NB4 (cell line): Measurements from ENCODE around the gene MTHFD2L.

Experiments used
- DNase-seq: peaks from one replicate; pipeline ENCODE4 v3.0.0; 2010; ENCODE audit warnings: low read depth
- H3K4me3 ChIP-seq: one replicate; pipeline ENCODE4 v1.5.1; 2011; ENCODE audit warnings: mild to moderate bottlenecking, low read depth, low read length, moderate library complexity
- MYC ChIP-seq: IDR thresholded peaks from 2 replicates; pipeline ENCODE4 v1.6.1; 2011; ENCODE audit warnings: low read depth, low read length
- POLR2A ChIP-seq: IDR thresholded peaks from 2 replicates; pipeline ENCODE4 v1.6.1; 2011; ENCODE audit warnings: mild to moderate bottlenecking; ENCODE audit not compliant: insufficient read length; ENCODE audit errors: extremely low read depth
- TF ChIP-seq, protein P1 (sequence below): IDR thresholded peaks from 2 replicates; pipeline ENCODE4 v1.6.1; 2011; ENCODE audit warnings: low read depth, low read length
- TF ChIP-seq, protein P2 (sequence below): IDR thresholded peaks from one replicate; pipeline ENCODE4 v1.5.1; 2012; ENCODE audit warnings: low read depth, low read length

Gene MTHFD2L

DNA sequence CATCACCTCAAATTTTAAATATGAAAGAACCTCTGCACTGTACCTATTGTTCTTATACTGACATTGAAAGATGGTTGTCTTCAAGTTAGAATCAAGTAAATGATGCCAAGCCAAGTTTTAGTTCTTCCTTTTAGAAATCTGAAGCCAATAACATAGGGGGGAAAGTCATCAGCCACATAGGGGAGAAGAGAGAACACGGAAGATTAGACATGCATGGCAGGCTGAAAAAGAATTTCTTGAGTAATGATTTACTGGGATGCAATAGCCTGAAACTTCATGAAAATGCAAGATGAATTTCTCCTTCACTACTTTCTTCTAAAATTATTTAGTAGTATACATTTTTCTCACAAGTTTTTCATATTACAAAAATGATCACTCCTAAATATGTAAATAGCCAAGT is 136.8 kb downstream of the MTHFD2L start:
- no peak for DNase-seq
- no peak overlapping the region for H3K4me3 ChIP-seq
- TF ChIP-seq POLR2A (no peak), MYC (no peak)
- TF ChIP-seq, protein P1, sequence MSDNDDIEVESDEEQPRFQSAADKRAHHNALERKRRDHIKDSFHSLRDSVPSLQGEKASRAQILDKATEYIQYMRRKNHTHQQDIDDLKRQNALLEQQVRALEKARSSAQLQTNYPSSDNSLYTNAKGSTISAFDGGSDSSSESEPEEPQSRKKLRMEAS: no peak
- TF ChIP-seq, protein P2, sequence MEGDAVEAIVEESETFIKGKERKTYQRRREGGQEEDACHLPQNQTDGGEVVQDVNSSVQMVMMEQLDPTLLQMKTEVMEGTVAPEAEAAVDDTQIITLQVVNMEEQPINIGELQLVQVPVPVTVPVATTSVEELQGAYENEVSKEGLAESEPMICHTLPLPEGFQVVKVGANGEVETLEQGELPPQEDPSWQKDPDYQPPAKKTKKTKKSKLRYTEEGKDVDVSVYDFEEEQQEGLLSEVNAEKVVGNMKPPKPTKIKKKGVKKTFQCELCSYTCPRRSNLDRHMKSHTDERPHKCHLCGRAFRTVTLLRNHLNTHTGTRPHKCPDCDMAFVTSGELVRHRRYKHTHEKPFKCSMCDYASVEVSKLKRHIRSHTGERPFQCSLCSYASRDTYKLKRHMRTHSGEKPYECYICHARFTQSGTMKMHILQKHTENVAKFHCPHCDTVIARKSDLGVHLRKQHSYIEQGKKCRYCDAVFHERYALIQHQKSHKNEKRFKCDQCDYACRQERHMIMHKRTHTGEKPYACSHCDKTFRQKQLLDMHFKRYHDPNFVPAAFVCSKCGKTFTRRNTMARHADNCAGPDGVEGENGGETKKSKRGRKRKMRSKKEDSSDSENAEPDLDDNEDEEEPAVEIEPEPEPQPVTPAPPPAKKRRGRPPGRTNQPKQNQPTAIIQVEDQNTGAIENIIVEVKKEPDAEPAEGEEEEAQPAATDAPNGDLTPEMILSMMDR: no peak

DNA sequence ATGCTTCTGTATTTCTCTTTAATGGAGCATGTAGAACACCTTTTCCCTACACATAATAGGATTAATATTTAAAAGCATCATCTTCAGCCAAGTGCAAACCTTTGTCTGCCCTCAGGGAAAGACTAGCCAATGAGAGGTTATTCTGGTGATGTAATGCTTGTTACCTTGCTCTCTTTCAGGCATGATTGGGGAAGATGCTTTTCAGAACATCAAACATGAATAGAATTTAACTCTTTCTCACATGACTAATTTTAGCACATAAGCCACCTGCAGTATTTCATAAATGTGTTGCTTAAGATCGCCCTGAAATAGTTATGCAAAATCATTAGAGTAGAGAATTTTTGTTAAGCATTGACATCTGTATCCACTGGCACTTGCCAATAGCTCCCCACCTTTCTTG is 139.6 kb downstream of the MTHFD2L start:
- TF ChIP-seq MYC (no peak), POLR2A (no peak)
- TF ChIP-seq, protein P2: no peak
- TF ChIP-seq, protein P1: no peak
- no peak for DNase-seq
- no peak overlapping the region for H3K4me3 ChIP-seq

DNA sequence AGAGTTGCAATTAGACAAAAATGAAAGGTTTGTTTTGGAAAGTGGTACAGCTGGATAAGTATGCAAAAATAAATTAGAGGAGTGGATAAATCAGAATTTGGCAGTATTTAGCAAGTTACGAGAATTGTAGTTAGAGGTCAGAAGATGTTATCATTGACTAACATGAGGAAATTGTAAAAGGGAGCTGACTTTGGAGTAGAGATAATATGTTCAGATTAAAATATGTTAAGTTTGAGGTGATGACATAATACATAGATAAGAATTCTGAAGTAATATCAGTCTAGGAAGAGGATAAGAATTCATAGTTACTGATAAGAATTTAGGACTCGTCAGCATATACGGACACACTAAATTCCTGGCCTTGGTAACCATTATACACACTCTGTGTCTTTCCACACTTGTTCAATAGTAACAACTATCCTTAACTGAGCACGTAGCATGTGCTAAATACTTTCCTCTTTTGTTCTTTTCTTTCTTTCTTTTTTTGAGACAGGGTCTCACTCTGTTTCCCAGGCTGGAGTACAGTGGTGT is 146.2 kb downstream of the MTHFD2L start:
- no peak for DNase-seq
- H3K4me3 ChIP-seq: no peak overlapping the region
- TF ChIP-seq MYC: no peak
- TF ChIP-seq, protein P2: no peak
- TF ChIP-seq POLR2A: no peak
- TF ChIP-seq, protein P1: no peak

DNA sequence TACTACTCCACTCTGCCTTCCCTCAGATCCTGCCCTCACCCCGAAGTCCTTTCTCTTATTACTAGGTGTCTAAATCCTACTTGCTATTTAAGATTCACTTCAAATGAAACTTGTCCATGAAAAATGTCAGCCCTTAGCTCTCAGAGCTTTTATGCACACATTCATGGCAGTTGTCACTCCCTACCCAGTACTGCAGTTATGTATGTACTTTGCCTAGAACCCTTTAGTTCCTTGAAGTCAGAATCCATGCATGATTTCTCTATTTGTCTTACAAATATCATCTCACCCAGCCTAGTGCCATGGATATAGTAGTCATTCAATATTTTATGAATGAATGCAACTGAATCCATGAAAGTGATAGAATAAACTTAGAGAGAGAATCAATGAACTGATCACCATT is 147.1 kb downstream of the MTHFD2L start:
- TF ChIP-seq, protein P2: no peak
- TF ChIP-seq MYC: no peak
- TF ChIP-seq POLR2A: no peak
- TF ChIP-seq, protein P1: no peak
- no peak overlapping the region for H3K4me3 ChIP-seq
- DNase-seq: no peak

DNA sequence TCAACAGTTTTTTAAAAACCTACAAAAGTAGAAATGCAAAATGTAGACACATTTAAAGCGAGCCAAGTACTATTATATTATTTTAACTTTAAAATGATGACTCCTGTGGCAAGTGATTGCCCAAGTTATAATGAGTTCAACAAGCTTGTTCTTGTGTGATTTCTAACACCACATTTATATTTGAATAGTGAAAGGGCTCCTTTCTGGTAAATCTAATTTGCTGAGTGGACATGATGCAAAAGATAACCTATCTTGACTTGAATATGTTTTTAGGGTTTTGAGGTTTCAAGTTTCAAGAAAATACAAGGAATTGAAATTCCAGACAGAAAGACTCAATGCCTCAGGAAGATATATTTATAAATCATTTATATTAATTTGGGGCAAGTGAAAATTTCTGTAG is 149.3 kb downstream of the MTHFD2L start:
- TF ChIP-seq, protein P1: no peak
- TF ChIP-seq MYC (no peak), POLR2A (no peak)
- TF ChIP-seq, protein P2: no peak
- H3K4me3 ChIP-seq: no peak overlapping the region
- no peak for DNase-seq

DNA sequence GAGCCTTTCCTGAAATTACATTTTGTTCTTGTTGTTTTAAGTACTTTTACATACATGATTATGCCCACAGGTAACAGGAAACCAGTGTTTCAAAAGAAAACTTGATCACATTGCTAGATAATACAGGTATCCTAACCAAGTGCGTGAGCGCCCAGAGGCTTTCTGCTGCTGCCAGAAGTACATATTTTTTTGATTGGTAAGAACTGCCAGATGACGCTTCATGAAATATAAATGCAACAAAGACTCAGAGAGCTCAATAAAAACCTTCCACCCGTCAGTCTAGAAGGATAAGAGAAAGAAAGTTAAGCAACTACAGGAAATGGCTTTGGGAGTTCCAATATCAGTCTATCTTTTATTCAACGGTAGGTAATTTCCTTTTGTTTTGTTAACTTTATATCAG is 150.3 kb downstream of the MTHFD2L start, which contains the start of gene EPGN:
TSS of gene EPGN (plus strand) at position 256 of the 400 bp plus-strand sequence. CDS start at position 320, 64 bp downstream.
- H3K4me3 ChIP-seq: no peak within 1 kb of the TSS
- no peak for DNase-seq
- TF ChIP-seq, protein P2: no peak
- no peak for TF ChIP-seq POLR2A
- TF ChIP-seq, protein P1: no peak
- TF ChIP-seq MYC: no peak
